Measurements from ENCODE around the gene TSHZ2.

Gene TSHZ2

GRCh38 chr20:53222416-53222815 is 250.3 kb downstream of the TSHZ2 start:
- no peak for DNase-seq (ENCODE audit: extremely low read depth, low read depth)
- no peak for TF ChIP-seq CTCF (IDR thresholded peaks at IDR 0.05; ENCODE audit: low read depth, low read length)

- no peak for TF ChIP-seq CTCF (IDR thresholded peaks at IDR 0.05; ENCODE audit: low read depth, low read length)
- DNase-seq (ENCODE audit: extremely low read depth, low read depth), result no peak
These were observed 250.8 kb downstream of the TSHZ2 start for GRCh38 chr20:53222932-53223331.

- TF ChIP-seq CTCF (IDR thresholded peaks at IDR 0.05; ENCODE audit: low read depth, low read length), result no peak
- no peak for DNase-seq (ENCODE audit: extremely low read depth, low read depth)
These were observed 251.5 kb downstream of the TSHZ2 start for GRCh38 chr20:53223626-53224172.

GRCh38 chr20:53224851-53225250 is 252.7 kb downstream of the TSHZ2 start:
- DNase-seq (ENCODE audit: extremely low read depth, low read depth), result no peak
- TF ChIP-seq CTCF (IDR thresholded peaks at IDR 0.05; ENCODE audit: low read depth, low read length), result no peak

GRCh38 chr20:53226826-53227225 is 254.7 kb downstream of the TSHZ2 start:
- no peak for DNase-seq (ENCODE audit: extremely low read depth, low read depth)
- no peak for TF ChIP-seq CTCF (IDR thresholded peaks at IDR 0.05; ENCODE audit: low read depth, low read length)

GRCh38 chr20:53227523-53227922 is 255.4 kb downstream of the TSHZ2 start:
- TF ChIP-seq CTCF (IDR thresholded peaks at IDR 0.05; ENCODE audit: low read depth, low read length), result no peak

GRCh38 chr20:53231061-53231460 is 258.9 kb downstream of the TSHZ2 start:
- no peak for TF ChIP-seq CTCF (IDR thresholded peaks at IDR 0.05; ENCODE audit: low read depth, low read length)
- DNase-seq (ENCODE audit: extremely low read depth, low read depth), result no peak

More at GRCh38 chr20:53227523-53227922, 255.4 kb downstream of the TSHZ2 start:
- DNase-seq (ENCODE audit: extremely low read depth, low read depth), result no peak
